Prostate gland (tissue), 2 donors: ENCODE results near the gene PBX4. TPM values are rescaled to one million over a fixed set of nuclear protein-coding genes. Genes with fewer than 3 reads are reported as not detected.

Experiments used
- DNase-seq: peaks from one replicate; pipeline ENCODE4 v3.0.0-alpha.2; 2019; ENCODE audit warnings: low spot score
- H3K27ac ChIP-seq, 2 donors: fragments of 200-600 bp; sonication (generic); 2 replicates each; pipeline ENCODE4 v1.5.1; 2017 to 2019
- H3K27me3 ChIP-seq: fragments of 200-600 bp; sonication (generic); replicated peaks from 2 replicates; pipeline ENCODE4 v1.5.1; 2019; ENCODE audit not compliant: insufficient read depth
- H3K36me3 ChIP-seq, 2 donors: fragments of 200-600 bp; sonication (generic); 1 replicate in 1 of 2; 2 replicates in 1 of 2; pipeline versions ENCODE4 v1.5.1 to v1.8.1; 2017 to 2019
- H3K4me1 ChIP-seq: fragments of 200-600 bp; sonication (generic); replicated peaks from 2 replicates; pipeline ENCODE4 v1.5.1; 2019
- H3K4me3 ChIP-seq, 2 donors: fragments of 200-600 bp; sonication (generic); 2 replicates each; pipeline ENCODE4 v1.5.1; 2017 to 2019
- H3K9me3 ChIP-seq: fragments of 200-600 bp; sonication (generic); 2 replicates; pipeline ENCODE4 v1.5.1; 2017
- CTCF ChIP-seq, 4 experiments: fragments of 200-600 bp in 2 of 4; fragments of 450-650 bp in 2 of 4; sonication (generic) in 2 of 4; IDR thresholded peaks; 1 replicate in 3 of 4; 2 replicates in 1 of 4; pipeline ENCODE4 v1.5.1; 2016 to 2019; ENCODE audit warnings: antibody characterized with exemption in 4 of 4, mild to moderate bottlenecking in 2 of 4, moderate library complexity in 2 of 4
- POLR2A ChIP-seq: fragments of 450-650 bp; IDR thresholded peaks from one replicate; pipeline ENCODE4 v1.6.1; 2016; ENCODE audit warnings: antibody characterized with exemption, mild to moderate bottlenecking
- POLR2AphosphoS5 ChIP-seq: sonication (generic); formaldehyde crosslinking; IDR thresholded peaks from one replicate; pipeline ENCODE4 v1.6.1; 2017; ENCODE audit warnings: antibody characterized with exemption
- WGBS: methylation state at CpG from one replicate; pipeline ENCODE4 v1.1.5; 2018; 5-methylcytosine and 5-hydroxymethylcytosine counted together
- intact Hi-C: fragments of 100-400 bp; cut with DNase I; formaldehyde crosslinking; loops from one replicate; pipeline ENCODE4 v1.14.2; 2022
- total RNA-seq, 2 donors: library from RNA; depleted of rRNA; stranded (reverse); fragments of >200 nt; gene quantifications; one replicate each; pipeline ENCODE4 v1.1.0, GENCODE V29; 2016

PBX4 gene
- total RNA-seq, 2 donors from 2014 or later: 2.6 to 10.6 TPM

DNA sequence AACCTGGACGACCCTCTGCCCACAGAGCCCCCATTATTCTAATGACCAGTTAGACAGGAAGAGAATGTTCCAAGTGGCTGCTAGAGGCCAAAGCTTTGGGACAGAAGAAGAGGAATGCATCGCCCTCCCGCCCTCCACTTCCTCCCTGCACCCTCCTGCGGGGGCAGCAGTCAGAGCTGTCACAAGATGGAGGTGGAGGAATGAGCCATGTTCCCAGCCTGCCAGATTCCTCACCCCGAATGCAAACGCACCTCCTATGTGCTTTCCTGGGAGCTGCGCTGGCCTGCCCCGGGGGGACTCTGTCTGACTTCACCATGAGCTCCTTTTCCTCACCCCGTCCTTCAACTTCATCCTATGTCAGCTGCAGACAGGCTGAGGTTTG lies 88.1 kb downstream of the PBX4 start:
- H3K27ac ChIP-seq: no peak overlapping the region
- no peak for DNase-seq
- no peaks in the 10 kb centered on the region for H3K4me1 ChIP-seq
- intact Hi-C loops: loop anchor here (5.0 kb wide), 1 partner anchor 427 kb away; no protein-coding TSS in a partner anchor
- H3K9me3 ChIP-seq: no peaks in the 10 kb centered on the region
- no peaks in the 10 kb centered on the region for H3K36me3 ChIP-seq
- 56% methylated on average over 9 of the region's 9 CpGs for WGBS
- H3K27me3 ChIP-seq: no peaks in the 10 kb centered on the region
- TF ChIP-seq CTCF (IDR thresholded peaks at IDR 0.05): no peak
- no peak for TF ChIP-seq POLR2A
- TF ChIP-seq POLR2AphosphoS5: no peak
- H3K4me3 ChIP-seq: no peak overlapping the region

- Histone ChIP-seq H3K27ac (no peak overlapping the region), H3K4me1 (no peaks in the 10 kb centered on the region), H3K36me3 (no peaks in the 10 kb centered on the region), H3K9me3 (no peaks in the 10 kb centered on the region), H3K27me3 (no peaks in the 10 kb centered on the region), H3K4me3 (no peak overlapping the region)
- TF ChIP-seq CTCF (IDR thresholded peaks at IDR 0.05) (no peak), POLR2AphosphoS5 (no peak), POLR2A (no peak)
- intact Hi-C loops: loop anchor here (5.0 kb wide), 1 partner anchor 427 kb away; no protein-coding TSS in a partner anchor
- DNase-seq: no peak
- 75% methylated on average over 11 of the region's 11 CpGs for WGBS
Measured at GRCh38 chr19:19529783-19530422, 88.6 kb downstream of the PBX4 start.

- WGBS: 34% methylated on average over 50 of the region's 50 CpGs
- Histone ChIP-seq H3K9me3 (no peaks in the 10 kb centered on the region), H3K27me3 (no peaks in the 10 kb centered on the region), H3K27ac (no peak within 1 kb of the TSS), H3K36me3 (no peaks in the 10 kb centered on the region), H3K4me1 (no peaks in the 10 kb centered on the region), H3K4me3 (peak within 1 kb of the TSS in 1 of 2 donors; percentile 12)
- DNase-seq: no peak
- TF ChIP-seq POLR2A (no peak), POLR2AphosphoS5 (no peak), CTCF (IDR thresholded peaks at IDR 0.05) (no peak)
- intact Hi-C loops: no loop called here
Measured at GRCh38 chr19:19528721-19529490, 89.6 kb downstream of the PBX4 start, which contains the start of gene YJEFN3. Gene YJEFN3 (plus strand): TSS chr19:19528911. CDS start chr19:19528933, 22 bp downstream.

GRCh38 chr19:19527674-19528625 lies 90.5 kb downstream of the PBX4 start:
- Histone ChIP-seq H3K4me3 (no peak overlapping the region), H3K4me1 (no peaks in the 10 kb centered on the region), H3K27me3 (no peaks in the 10 kb centered on the region), H3K27ac (no peak overlapping the region), H3K9me3 (no peaks in the 10 kb centered on the region), H3K36me3 (no peaks in the 10 kb centered on the region)
- DNase-seq: no peak
- intact Hi-C loops: no loop called here
- TF ChIP-seq POLR2AphosphoS5: no peak
- TF ChIP-seq CTCF (IDR thresholded peaks at IDR 0.05): no peak
- no peak for TF ChIP-seq POLR2A
- WGBS: 89% methylated on average over 26 of the region's 27 CpGs
